HuH-7 (cell line): ENCODE data around the gene GRIN2A.

Source experiments
- DNase-seq: peaks from one replicate; pipeline ENCODE4 v3.0.0; 2011; ENCODE audit warnings: low spot score

The GRIN2A gene

DNA sequence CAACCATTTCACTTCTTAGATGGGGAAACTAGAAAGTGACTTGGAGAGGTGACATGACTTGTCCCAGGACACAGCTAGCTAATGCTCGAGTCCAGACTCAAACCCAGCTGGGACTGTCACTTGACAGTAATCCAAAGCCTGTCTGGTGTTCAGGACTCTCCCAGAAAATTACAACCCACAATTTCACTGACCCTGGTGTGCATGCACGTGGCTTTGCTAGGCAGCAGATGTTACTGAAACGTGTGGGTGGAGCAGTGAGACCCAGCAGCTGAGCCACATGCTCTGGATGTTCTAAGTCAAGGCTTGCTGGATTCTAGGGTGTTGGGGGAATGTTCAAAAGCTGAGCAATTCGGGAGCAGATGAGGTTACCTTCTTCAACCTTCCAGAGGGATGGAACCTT lies 364.6 kb downstream of the GRIN2A start:
- no peak for DNase-seq

DNA sequence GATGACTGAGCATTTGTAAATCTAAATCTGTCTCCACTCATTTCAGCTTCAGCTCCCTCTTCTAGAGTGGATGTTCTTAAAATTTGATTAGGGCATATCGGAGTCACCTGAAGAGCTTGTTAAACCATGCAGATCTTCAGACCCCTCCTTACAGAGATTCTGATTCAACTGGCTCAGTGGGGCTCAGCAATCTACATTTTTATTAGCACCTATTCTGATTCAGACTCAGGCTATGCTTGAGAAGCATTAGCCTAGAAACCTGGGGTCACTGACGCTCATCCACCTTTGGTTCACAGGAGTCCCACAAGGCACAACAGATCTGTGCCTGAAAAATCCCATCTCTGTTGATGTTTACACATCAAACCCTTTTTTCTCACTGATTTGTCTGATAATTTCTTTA lies 365.6 kb downstream of the GRIN2A start:
- DNase-seq = no peak

DNA sequence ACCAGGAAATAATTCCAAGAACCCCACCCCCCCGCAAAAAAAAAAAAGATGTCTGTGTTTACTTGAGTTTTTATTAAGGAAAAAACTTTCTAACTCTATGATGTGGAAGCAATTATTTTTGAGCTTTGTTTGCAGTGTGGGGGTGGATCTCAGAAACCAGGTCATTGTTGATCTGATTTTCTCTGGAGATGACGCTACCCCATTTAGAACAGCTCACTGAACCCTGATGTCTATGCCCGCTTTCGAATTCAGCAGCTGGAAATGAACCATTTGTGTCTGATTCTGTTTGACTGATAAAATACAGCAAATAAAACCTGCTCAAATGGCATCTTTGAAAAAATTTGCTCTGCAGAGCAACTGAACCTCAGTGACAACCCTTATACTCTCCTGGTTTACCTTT lies 368.6 kb downstream of the GRIN2A start:
- DNase-seq = no peak

DNA sequence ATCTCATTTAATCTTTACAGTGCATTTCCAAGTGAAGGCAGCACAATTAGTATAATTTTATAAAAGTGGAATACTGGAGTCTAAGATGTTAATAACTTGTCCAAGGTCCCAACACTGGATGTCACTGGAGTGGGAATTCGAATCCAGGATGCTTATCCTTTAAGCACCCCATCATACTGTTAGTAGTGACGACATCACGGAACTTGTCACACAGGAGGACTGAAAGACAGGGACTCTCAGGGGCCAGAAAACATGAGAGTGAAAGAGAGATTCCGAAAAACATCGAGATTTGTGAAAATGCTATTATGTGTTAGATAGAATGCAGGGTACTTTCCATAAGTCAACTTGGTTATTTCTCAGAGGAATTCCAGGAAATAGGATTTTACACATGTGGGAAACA lies 374.0 kb downstream of the GRIN2A start:
- DNase-seq = no peak

DNA sequence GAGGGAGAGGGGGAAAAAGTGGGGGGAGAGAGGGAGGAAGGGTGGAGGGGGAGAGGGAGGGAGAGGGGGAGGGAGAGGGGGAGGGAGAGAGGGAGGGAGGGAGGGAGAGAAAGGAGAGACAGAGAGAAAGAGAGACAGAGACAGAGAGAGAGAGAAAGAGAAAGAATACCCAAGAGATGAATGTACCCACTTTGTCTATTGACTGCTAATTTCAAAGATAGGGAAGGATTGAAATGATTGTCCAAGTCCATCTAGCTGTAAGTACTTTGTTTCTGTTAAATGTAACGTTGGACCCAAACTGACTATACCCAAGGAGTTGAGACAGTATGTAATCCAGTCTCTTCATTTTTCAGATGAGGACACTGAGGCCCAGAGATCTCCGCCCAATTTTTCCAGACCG lies 374.9 kb downstream of the GRIN2A start:
- DNase-seq = no peak

DNA sequence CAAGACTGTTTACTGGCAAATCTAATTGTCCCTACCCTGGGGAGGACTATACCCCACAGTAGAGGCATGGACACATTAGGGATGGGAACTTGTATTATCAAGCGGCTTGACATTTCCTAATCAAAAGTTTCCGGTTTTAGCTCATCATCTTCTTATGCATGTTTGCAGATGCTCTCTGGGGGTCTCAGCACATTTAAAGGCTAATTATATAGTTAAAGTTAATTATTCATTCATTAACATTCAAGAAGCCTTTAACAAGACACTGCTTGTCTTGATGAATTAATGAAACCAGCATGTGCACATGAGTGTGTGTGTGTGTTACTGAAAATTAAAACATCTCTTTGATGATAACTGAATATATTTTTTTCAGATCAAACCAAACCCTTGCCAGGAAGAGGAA lies 377.1 kb downstream of the GRIN2A start:
- no peak for DNase-seq

DNA sequence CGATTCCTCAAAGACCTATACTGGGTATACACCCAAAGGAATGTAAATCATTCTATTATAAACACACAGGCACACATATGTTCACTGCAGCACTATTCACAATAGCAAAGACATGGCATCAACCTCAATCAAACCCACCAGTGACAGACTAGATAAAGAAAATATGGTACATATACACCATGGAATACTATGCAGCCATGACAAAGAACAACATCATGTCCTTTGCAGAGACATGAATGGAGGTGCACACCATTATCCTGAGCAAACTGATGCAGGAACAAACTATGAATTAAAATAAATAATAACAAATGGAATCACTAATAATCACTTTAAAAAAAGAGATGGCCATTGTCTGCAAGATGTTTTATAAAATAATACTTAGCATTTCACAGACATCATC lies 380.1 kb downstream of the GRIN2A start:
- no peak for DNase-seq

DNA sequence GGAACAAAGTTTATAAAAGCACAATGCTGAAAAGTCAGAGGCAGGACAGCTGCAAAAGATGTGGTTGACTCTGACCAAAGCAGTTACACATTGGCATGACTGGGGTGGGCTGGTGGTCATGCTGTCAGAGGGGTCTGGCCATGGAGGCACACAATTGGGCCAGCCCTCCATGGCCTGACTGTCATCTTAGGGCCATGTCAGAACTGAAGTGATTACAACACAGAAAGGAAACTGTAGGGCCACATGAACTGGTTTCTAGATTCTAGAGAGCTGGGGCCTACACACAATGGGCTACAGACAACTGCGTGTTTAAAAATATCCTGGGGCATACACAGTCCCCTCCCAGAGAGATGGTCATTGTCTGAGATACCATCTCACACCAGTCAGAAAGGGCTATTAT lies 380.6 kb downstream of the GRIN2A start:
- no peak for DNase-seq

DNA sequence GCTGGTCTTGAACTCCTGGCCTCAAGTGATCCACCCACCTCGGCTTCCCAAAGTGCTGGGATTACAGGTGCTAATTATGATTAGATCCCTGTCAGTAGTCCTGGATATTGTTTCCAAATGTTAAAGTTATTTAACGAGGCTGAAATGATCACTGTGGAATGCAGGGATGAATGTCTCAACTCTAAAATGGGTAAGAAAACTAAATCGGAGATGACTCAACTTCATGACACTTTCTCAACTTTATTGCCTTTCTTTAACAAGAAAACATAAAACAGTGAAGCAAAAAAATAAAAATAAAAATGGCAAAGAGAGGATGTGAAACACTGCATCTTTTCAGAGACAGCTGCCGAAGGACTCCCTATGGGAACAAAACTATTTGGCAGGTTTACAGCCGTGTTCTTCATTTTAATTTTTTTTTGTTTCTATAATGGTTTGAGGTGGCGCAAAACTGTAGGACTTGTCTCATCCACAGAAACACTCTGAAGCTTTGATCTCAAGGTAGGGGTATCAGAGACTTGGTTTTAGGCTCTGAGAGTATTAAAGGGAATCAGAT lies 382.0 kb downstream of the GRIN2A start:
- DNase-seq = no peak

DNA sequence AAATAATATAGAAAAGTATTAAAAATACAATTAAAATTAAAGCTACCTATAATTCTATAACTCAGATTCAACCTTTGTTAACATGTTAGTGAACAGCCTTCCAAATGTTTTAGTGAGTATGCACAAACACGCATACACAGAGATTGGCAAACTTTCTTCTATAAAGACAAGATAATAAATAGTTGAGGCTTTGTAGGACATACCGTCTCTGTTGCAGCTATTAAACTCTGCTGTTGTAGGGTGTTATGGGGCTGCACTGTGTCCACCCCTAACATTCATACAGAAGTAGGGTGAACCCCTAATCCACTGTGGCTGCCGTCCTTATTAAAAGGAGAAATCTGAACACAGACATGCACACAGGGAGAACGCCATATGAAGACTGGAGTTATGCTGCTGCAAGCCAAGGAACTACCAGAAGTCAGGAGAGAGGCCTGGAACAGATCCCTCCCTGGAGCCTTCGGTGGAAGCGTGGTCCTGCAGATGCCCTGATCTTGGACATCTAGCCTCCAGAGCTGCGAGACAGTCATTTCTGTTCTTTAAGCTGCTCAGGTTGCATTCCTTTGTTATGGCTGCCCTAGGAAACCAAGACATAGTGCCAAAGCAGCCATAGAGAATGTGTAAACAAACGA lies 383.2 kb downstream of the GRIN2A start:
- no peak for DNase-seq

DNA sequence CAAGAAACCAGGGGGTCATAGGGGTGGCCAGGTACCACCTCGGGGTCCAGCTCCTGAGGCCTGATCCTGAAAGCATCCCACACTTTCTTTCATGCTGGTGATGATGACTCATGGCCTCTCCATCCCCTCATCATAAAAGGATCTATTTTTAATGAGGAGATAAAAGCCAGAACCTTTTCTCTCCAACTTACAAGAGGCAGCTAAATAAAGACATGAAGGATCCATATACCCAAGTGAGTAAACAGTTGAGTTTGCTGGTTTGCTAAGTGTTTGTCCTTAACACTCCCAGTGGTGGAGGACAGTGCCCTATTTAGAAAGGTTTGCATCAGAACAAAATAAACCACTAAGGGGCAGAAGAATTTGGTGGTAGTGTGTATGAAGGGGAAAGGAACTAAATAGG lies 383.8 kb downstream of the GRIN2A start:
- no peak for DNase-seq

DNA sequence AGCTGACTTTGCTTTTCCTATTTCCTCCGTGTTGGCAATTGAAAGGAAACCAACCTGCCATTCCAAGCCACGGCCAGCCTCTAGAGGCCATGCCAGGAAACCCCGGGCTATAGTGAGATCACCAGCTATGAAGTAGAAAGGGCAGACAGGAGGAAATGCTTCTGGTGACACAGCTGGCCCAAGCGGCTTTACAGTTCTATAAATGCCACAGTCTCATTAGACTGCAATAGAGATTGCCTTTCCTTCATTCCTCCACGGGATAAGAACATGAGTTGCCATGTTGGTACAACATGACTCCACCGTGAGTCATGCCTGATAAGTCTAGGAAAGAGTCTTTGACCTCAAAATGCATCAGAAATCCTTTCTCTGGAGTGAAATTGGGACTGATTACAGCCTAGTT lies 384.9 kb downstream of the GRIN2A start:
- DNase-seq = no peak

DNA sequence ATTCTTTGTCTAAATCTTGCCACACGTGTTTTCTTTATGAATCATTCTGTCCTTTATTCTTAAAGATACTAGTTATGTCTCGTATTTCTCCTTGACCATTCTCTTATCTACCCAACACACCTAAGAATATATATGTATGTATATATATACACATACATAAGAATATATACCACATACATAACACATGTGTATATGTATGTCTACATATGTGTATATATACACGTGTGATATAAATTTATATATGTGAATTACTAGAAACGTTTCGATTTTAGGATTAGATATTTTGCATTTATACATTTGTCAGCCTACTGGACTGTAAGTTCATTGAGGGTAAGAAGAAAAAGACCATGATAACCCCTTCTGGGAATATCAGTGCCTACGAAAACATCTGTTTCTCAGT lies 388.6 kb downstream of the GRIN2A start:
- DNase-seq = no peak

DNA sequence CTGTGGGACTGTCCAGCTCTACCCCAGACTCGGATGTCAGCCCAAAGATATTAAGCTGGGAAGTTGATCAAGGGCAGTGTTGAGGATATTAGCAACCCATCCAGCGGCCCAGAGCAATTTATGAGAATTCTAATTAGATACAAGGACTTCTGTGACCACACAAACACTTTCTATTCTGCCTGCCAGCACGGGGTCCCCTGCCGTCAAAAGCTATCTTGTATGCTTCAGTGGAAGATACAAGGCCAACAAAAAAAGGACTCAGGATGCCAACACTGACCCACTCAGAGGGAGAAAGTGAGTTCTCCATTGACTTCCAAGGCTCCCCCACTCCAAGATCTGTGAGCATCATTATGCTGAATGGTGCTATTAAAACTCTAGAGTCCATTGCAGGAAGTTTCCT lies 390.7 kb downstream of the GRIN2A start:
- DNase-seq = no peak

DNA sequence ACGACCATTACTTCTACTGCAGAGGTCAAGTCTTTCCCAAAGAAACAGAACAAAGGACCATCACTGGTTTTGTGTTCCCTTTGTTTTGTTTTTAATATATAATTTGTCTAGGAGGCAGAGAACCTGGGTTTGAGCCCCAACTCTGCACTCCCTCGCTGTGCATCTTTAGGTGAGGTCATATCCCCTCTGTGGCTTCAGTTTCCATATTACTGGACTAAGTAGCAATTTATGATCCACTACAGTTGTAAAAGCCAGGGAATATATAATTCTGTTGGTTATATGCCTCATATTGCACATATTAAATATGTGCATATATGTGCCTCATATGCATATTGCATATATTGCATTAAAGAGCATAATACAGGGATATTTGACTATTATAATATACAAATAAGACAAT lies 392.0 kb downstream of the GRIN2A start:
- no peak for DNase-seq

DNA sequence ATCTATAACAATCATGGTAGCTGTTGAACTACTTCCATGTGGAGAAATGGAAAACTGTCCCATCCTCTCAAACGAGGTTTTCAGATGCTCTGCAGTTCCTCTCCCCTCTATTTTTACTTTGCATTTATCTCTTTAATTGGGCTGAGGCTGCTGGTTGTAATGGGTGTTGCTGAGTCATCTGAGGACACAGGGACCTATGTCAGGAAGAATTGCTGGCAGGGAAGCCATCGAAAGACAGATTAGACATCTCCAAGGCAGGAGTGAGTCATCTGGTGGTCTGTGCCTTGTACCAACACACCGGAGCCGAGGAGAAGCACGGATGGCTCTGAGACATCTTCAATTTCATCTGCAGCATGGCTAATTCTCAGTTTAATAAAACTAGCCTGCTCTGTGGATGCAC lies 394.5 kb downstream of the GRIN2A start:
- no peak for DNase-seq

DNA sequence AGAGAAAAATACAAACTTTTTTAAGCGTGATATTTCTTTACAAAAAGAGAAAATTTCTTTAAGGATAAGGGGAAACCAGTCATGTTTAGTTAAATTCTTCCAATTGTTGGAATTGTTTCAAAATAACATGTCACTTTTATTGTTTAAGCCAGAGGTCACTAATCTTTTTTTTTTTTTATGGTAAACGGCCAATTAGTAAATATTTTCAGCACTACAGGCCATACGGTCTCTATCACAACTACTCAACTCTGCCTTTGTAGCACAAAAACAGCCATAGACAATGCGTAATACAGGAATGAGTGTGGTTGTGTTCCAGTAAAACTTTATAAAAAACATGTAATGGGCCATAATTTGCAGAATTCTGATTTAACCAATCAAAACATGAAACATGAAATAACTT lies 401.4 kb downstream of the GRIN2A start:
- no peak for DNase-seq

DNA sequence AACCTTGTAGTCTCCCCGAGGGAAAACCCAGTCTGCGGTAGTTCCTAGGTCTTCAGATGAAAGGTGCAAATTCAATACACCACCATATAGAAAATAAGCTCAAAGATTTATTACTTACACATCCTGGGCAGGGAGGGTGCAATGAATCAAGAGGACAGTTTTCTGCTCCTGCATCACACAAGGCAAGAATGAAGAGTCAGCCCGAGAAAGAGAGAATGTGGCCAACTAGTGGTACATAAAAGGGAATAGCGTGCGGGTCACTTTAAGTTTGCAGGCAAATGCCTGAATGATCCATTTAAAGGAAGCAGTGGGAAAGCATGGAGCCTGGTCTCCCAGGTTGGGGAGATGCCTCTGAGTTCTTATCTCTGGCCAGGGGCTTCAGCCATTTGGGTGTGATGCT lies 403.4 kb downstream of the GRIN2A start:
- no peak for DNase-seq

DNA sequence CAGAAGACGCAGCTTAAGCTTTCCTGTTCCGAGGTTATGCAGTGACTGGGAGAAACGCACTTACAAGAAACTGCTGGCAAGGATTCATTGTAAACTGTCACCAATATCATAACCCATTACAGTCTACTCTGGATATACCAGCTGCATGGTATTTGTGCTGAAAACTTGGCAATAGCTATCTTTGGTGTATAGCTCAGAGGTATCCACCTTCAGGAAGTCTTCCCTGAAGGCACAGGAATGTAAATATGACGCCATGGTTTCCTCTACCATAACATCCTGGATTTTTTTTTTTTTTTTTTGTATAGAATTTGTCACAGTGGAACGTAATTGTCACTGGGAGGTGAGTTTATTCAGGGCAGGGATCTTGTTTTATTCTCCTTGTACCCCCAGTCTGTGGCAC lies 406.2 kb downstream of the GRIN2A start:
- no peak for DNase-seq

DNA sequence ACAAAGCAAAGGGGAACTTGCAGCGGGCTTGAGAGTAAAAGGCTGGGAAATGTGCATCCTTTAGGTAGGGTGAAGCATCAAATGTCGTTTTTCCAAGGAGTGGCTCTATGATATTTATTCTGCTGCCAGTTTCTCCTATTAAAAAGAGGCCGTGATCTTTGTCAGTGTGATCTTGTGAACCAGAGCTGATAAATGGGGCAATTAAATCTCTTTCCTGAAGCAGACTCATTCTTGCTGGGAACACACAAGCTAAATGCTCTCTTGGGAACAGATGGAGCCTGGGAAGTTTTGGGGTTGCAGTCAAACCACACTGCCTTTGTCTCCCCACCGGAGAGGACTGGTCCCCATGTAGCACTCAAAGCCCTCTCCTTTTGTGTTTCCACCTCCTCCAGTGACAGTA lies 408.9 kb downstream of the GRIN2A start:
- DNase-seq = no peak

DNA sequence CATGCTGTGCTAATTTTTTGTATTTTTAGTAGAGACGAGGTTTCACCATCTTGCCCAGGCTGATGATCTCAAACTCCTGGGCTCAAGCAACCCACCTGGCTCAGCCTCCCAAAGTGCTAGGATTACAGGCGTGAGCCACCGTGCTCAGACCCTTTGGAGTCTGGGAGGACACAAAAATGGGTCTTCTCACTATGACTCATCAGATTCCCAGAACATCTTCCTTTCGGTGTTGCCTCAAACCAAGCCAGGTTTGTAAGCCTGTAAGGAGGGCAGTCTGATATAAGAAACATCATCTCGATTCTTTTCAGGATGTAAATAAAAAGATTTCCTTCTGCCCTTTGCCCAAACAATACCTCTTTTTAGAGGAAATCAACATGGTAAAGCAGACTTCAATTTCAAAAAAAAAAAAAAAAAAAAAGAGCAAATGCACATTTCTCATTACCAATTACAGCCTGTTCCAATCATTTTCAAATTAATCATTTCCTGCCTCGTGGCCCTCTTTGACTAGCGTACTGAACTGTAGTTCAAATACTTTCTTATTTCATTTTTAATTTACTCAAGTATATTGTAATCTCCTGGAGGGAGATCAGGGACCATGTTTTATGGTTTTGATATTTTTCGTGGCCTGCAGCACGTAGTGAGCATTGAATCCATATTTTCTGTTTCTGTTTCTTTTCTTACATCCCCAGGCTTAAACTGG lies 409.6 kb downstream of the GRIN2A start:
- no peak for DNase-seq

DNA sequence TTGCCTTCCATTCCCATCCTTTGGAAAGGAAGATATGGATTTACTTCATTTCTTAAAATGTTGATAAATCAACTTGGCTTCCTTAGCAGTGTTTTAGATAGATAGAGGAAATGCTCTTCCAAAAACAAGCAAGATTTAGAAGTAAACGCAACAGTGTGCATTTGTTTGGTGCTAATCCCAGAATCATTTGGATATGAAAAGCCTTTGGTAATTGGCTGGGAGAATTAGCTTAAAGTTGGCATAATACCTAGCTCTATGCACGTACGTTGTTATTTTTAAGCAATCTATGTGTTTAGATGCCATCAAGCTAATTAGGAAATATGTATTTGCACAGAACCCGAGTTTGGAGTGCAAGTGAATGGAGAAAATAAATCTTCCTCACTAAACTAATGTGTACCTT lies 415.3 kb downstream of the GRIN2A start:
- DNase-seq = no peak

DNA sequence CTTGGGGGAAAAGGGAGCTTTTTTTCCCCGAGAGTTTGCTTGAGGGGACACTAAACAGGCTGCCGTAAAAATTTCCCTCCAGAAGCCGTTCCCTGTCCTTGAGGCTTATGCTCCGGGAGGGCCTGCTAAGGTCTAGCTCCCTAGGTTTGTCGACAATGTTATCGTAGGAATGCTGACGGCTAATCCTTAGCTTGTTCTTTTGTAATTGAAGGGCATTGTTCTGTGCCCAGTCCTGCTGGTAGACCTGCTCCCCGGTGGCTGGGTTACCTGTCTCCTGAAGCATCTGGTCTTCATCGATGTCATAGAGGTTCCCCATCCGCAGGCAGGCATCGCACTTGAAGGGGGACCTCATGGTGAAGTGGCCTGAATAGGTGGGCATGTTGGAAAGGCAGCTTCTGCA lies 418.7 kb downstream of the GRIN2A start:
- no peak for DNase-seq

DNA sequence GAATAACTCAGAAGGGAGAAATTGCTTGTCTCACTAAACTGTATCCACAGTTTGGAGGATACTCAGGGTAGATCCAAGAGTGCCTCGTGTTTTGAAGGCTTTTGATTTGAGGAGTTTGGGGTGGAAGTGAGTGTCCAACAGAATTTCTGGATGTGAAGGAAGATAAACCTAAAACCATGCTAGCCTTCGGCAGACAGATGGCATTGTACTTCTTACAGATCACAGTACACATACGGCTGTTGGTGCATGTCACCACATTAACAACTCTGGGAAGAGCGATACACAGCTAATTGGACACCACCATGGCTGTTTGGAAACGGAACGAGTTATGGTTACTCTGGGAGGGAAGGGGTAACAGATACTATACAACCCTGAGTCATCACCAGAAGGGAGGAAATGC lies 420.4 kb downstream of the GRIN2A start:
- DNase-seq = no peak
